Testis (tissue), 2 donors: Measurements from ENCODE around the gene CYREN.

Experiments
- POLR2A ChIP-seq: fragments of 450-650 bp; IDR thresholded peaks from one replicate; pipeline ENCODE4 v1.6.1; 2017; ENCODE audit warnings: antibody characterized with exemption, mild to moderate bottlenecking, moderate library complexity
- TF ChIP-seq, protein P1 (sequence below), 3 experiments: fragments of 450-650 bp in 2 of 3; fragments of 200-600 bp in 1 of 3; sonication (generic) in 1 of 3; IDR thresholded peaks; one replicate each; pipeline ENCODE4 v1.5.1; 2016 to 2019; ENCODE audit warnings: antibody characterized with exemption in 3 of 3, mild to moderate bottlenecking in 2 of 3, moderate library complexity in 1 of 3

DNA sequence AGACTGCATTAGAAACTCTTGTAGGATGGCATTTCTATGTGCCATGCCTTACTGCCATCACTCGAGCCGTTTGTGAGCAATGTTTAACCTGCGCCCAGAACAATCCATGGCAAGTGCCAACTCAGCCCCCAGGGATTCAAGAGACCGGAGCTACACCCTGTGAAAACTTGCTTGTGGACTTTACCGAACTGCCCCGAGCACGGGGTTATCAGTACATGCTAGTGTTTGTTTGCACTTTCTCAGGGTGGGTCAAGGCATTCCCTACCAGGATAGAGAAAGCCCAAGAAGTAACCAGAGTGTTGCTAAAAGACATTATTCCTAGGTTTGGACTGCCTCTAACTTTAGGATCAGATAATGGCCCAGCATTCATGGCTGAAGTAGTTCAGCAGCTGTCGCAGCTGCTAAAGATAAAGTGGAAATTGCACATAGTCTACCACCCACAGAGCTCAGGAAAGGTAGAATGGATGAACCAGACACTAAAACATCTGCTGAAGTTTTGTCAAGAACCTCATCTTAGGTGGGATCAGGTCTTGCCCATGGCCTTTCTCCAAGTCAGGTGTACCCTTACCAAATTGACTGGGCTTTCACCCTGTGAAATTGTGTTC is 8.9 kb upstream of the CYREN start:
- TF ChIP-seq, protein P1, sequence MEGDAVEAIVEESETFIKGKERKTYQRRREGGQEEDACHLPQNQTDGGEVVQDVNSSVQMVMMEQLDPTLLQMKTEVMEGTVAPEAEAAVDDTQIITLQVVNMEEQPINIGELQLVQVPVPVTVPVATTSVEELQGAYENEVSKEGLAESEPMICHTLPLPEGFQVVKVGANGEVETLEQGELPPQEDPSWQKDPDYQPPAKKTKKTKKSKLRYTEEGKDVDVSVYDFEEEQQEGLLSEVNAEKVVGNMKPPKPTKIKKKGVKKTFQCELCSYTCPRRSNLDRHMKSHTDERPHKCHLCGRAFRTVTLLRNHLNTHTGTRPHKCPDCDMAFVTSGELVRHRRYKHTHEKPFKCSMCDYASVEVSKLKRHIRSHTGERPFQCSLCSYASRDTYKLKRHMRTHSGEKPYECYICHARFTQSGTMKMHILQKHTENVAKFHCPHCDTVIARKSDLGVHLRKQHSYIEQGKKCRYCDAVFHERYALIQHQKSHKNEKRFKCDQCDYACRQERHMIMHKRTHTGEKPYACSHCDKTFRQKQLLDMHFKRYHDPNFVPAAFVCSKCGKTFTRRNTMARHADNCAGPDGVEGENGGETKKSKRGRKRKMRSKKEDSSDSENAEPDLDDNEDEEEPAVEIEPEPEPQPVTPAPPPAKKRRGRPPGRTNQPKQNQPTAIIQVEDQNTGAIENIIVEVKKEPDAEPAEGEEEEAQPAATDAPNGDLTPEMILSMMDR (IDR thresholded peaks at IDR 0.05): no peak
- no peak for TF ChIP-seq POLR2A
